ENCODE measurements around the gene CDH4.

Gene CDH4

GRCh38 chr20:61285152-61285645 is 33.1 kb downstream of the CDH4 start:
- DNase-seq = no peak

- DNase-seq = no peak
These were observed 33.6 kb downstream of the CDH4 start for GRCh38 chr20:61285691-61286090.

GRCh38 chr20:61287583-61288275 is 35.7 kb downstream of the CDH4 start:
- no peak for DNase-seq

GRCh38 chr20:61288331-61288784 is 36.3 kb downstream of the CDH4 start:
- DNase-seq = no peak

- DNase-seq = no peak
These were observed 37.1 kb downstream of the CDH4 start for GRCh38 chr20:61289166-61289565.

- DNase-seq = no peak
These were observed 38.7 kb downstream of the CDH4 start for GRCh38 chr20:61290721-61291120.

GRCh38 chr20:61291166-61291829 is 39.2 kb downstream of the CDH4 start:
- no peak for DNase-seq

GRCh38 chr20:61292391-61292790 is 40.3 kb downstream of the CDH4 start:
- DNase-seq = no peak

- DNase-seq = no peak
These were observed 41.0 kb downstream of the CDH4 start for GRCh38 chr20:61292821-61293612.

- no peak for DNase-seq
These were observed 41.9 kb downstream of the CDH4 start for GRCh38 chr20:61293951-61294350.

- DNase-seq = no peak
These were observed 43.2 kb downstream of the CDH4 start for GRCh38 chr20:61295249-61295648.

- DNase-seq = no peak
These were observed 43.9 kb downstream of the CDH4 start for GRCh38 chr20:61295682-61296628.

- DNase-seq = no peak
These were observed 44.6 kb downstream of the CDH4 start for GRCh38 chr20:61296629-61297019.

- no peak for DNase-seq
These were observed 45.4 kb downstream of the CDH4 start for GRCh38 chr20:61297491-61297890.

GRCh38 chr20:61297986-61298385 is 45.9 kb downstream of the CDH4 start:
- DNase-seq = no peak

GRCh38 chr20:61298661-61299060 is 46.6 kb downstream of the CDH4 start:
- no peak for DNase-seq

GRCh38 chr20:61299104-61299503 is 47.0 kb downstream of the CDH4 start:
- no peak for DNase-seq

GRCh38 chr20:61299618-61300017 is 47.6 kb downstream of the CDH4 start:
- no peak for DNase-seq

- DNase-seq = no peak
These were observed 48.2 kb downstream of the CDH4 start for GRCh38 chr20:61300293-61300692.

GRCh38 chr20:61300709-61301108 is 48.6 kb downstream of the CDH4 start:
- no peak for DNase-seq

- DNase-seq = no peak
These were observed 49.9 kb downstream of the CDH4 start for GRCh38 chr20:61301711-61302525.

GRCh38 chr20:61303217-61303616 is 51.2 kb downstream of the CDH4 start:
- DNase-seq = no peak

Data from hematopoietic multipotent progenitor cell treated with erythropoietin and hydrocortisone succinate and interleukin-3 and kit ligand, for 6 days (in vitro differentiated cells).